Psoas muscle (tissue), 8 donors: Measurements from ENCODE around the gene IFT81. TPM values are rescaled to one million over a fixed set of nuclear protein-coding genes. Genes with fewer than 3 reads are reported as not detected.
A peak's percentile ranks its signal among the peaks of the same experiment; 100 is the strongest.

Experiments used
- ATAC-seq, 4 donors: fragments of 200-7000 bp; cut with Tn5 transposase; one replicate each; pipeline ENCODE4 v1.9.1; 2020; ENCODE audit warnings: moderate library complexity in 3 of 4, mild to moderate bottlenecking in 2 of 4
- DNase-seq, 2 donors: peaks; one replicate each; pipeline ENCODE4 v3.0.0-alpha.2; 2020
- H3K27ac ChIP-seq: fragments of 200-600 bp; one replicate; pipeline ENCODE4 v1.8.0; 2022
- H3K27me3 ChIP-seq, 3 donors: fragments of 200-600 bp in 1 of 3; one replicate each; pipeline versions ENCODE4 v1.6.1 to v1.8.0; 2013 to 2022; ENCODE audit warnings: low read length in 2 of 3, mild to moderate bottlenecking in 2 of 3, moderate library complexity in 1 of 3; ENCODE audit not compliant: insufficient read depth in 3 of 3
- H3K36me3 ChIP-seq, 2 donors: fragments of 200-600 bp in 1 of 2; one replicate each; pipeline versions ENCODE4 v1.6.1 to v1.8.0; 2013 to 2022; ENCODE audit warnings: low read depth in 1 of 2, mild to moderate bottlenecking in 1 of 2, moderate library complexity in 1 of 2; ENCODE audit not compliant: insufficient read depth in 1 of 2
- H3K4me1 ChIP-seq: fragments of 200-600 bp; one replicate; pipeline ENCODE4 v1.8.0; 2022
- H3K4me3 ChIP-seq: fragments of 200-600 bp; one replicate; pipeline ENCODE4 v1.8.0; 2022; ENCODE audit warnings: mild to moderate bottlenecking
- H3K9me3 ChIP-seq: fragments of 200-600 bp; one replicate; pipeline ENCODE4 v1.8.0; 2022
- CTCF ChIP-seq: fragments of 200-600 bp; IDR thresholded peaks from one replicate; pipeline ENCODE4 v1.8.0; 2022; ENCODE audit warnings: antibody characterized with exemption
- WGBS, 3 donors: extraction: QIAGEN DNeasy Blood & Tissue Kit; methylation state at CpG; one replicate each; pipeline versions ENCODE4 v1.1.6 to v1.1.7; 2013; 5-methylcytosine and 5-hydroxymethylcytosine counted together
- intact Hi-C, 2 donors: fragments of 100-400 bp; cut with DNase I; formaldehyde crosslinking; loops; one replicate each; pipeline versions ENCODE4 v1.11.0 to v1.14.2; 2022
- polyA plus RNA-seq, 3 donors: library from polyadenylated mRNA; stranded (reverse); fragments of 200-250 nt; gene quantifications; one replicate each; pipeline ENCODE4 v1.2.3, GENCODE V29; 2013
- total RNA-seq, 4 donors: library from RNA; stranded (reverse); fragmentation: NEBNext Ultra II Directional in 2 of 4; extraction: Animal tissue kit (Norgen Biotek cat#: 25700) in 2 of 4; gene quantifications; one replicate each; pipeline versions ENCODE4 v1.2.1 to v1.2.4, GENCODE V29; 2021 to 2023
- donor health status: healthy with polysubstance abuse.
- donor health status: DM: no; HTN: no; CAD: no; lungs with moderate emphysema.
- donor health status: Bipolar disorder and iron deficiency.
- donor health status: healthy.
- donor health status: DM: yes; HTN: yes; CAD: no.
- donor health status: DM: no; HTN: no; CAD: no.
- donor health status: DM: no; HTN: no; CAD: no.
- donor health status: DM: yes; HTN: yes; CAD: no.

IFT81 gene
- total and polyA plus RNA-seq, 7 donors = 2.5 to 9.6 (median 4.9) TPM

GRCh38 chr12:110266980-110267620, 142.9 kb downstream of the IFT81 start:
- DNase-seq = no peak
- WGBS, 3 donors = 6 to 7% (median 6%) methylated on average over 9 of the region's 9 CpGs
- no peak for TF ChIP-seq CTCF
- Histone ChIP-seq H3K27ac (peak overlapping the region; percentile 48), H3K4me1 (peaks cover 46% of the 10 kb centered on the region), H3K27me3 (no peaks in the 10 kb centered on the region), H3K9me3 (no peaks in the 10 kb centered on the region), H3K36me3 (no peaks in the 10 kb centered on the region), H3K4me3 (no peak overlapping the region)
- ATAC-seq = peak; percentile 31 to 42 (median 38)
- intact Hi-C loops = no loop called here

Other genes with a start within 250 kb of the IFT81 start
- 10 to 100 TPM; 15.3 to 23.3 (median 16.9) TPM for gene GLTP, start 243.8 kb upstream of the IFT81 start, total RNA-seq
- 10 to 100 TPM; 12.1 to 18.7 (median 18.2) TPM for gene GLTP, start 243.8 kb upstream of the IFT81 start, polyA plus RNA-seq
- 10 to 100 TPM in 1 of 4 donors, 1 to 10 TPM in 3; 5.8 to 11.2 (median 8.5) TPM for gene TCHP, start 224.1 kb upstream of the IFT81 start, total RNA-seq
- 10 to 100 TPM in 1 of 3 donors, 1 to 10 TPM in 2; 4.5 to 14.8 (median 5.7) TPM for gene TCHP, start 224.1 kb upstream of the IFT81 start, polyA plus RNA-seq
- 10 to 100 TPM; 17.5 to 29.7 (median 26.4) TPM for gene GIT2, start 128.0 kb upstream of the IFT81 start, total RNA-seq
- 10 to 100 TPM; 10.8 to 20.3 (median 13.3) TPM for gene GIT2, start 128.0 kb upstream of the IFT81 start, polyA plus RNA-seq
- gene ANKRD13A, start 124.9 kb upstream of the IFT81 start, total RNA-seq = 10 to 100 TPM in 2 of 4 donors, 1 to 10 TPM in 2; 8.7 to 16.3 (median 11.7) TPM
- gene ANKRD13A, start 124.9 kb upstream of the IFT81 start, polyA plus RNA-seq = 1 to 10 TPM; 6.8 to 9.0 (median 7.4) TPM
- 1 to 10 TPM; 3.1 to 9.8 (median 6.1) TPM for gene C12orf76, start 75.8 kb upstream of the IFT81 start, total RNA-seq
- 10 to 100 TPM in 1 of 3 donors, 1 to 10 TPM in 2; 6.9 to 19.1 (median 7.4) TPM for gene C12orf76, start 75.8 kb upstream of the IFT81 start, polyA plus RNA-seq
- gene ATP2A2, start 156.9 kb downstream of the IFT81 start, total RNA-seq = 1,000 to 10,000 TPM; 1,152 to 2,814 (median 1,810) TPM
- 1,000 to 10,000 TPM in 2 of 3 donors, 100 to 1,000 TPM in 1; 691 to 1,378 (median 1,014) TPM for gene ATP2A2, start 156.9 kb downstream of the IFT81 start, polyA plus RNA-seq